Right lung (tissue), 5 donors: ENCODE results near the gene POLG. TPM values are rescaled to one million over a fixed set of nuclear protein-coding genes. Genes with fewer than 3 reads are reported as not detected.

Experiments
- DNase-seq, 2 donors: peaks; one replicate each; pipeline ENCODE4 v3.0.0-alpha.2; 2013
- polyA plus RNA-seq, 5 donors: library from polyadenylated mRNA; unstranded; fragments of 120-200 nt; gene quantifications; one replicate each; pipeline versions ENCODE4 v1.2.1 to v1.2.3, GENCODE V29; 2013; ENCODE audit warnings: inconsistent platforms in 1 of 5, low replicate concordance in 1 of 5; ENCODE audit not compliant: insufficient read length in 5 of 5, insufficient read depth in 1 of 5

The POLG gene
- polyA plus RNA-seq, 5 donors: 45.6 to 57.2 (median 53.7) TPM

GRCh38 chr15:89358755-89359439 is 24.3 kb upstream of the POLG start:
- DNase-seq: peak; percentile 80 to 83

GRCh38 chr15:89358435-89358754 is 23.8 kb upstream of the POLG start:
- no peak for DNase-seq

GRCh38 chr15:89356634-89357298 is 22.1 kb upstream of the POLG start:
- no peak for DNase-seq

- DNase-seq: no peak
These were observed 19.4 kb upstream of the POLG start for GRCh38 chr15:89353991-89354390.

DNA sequence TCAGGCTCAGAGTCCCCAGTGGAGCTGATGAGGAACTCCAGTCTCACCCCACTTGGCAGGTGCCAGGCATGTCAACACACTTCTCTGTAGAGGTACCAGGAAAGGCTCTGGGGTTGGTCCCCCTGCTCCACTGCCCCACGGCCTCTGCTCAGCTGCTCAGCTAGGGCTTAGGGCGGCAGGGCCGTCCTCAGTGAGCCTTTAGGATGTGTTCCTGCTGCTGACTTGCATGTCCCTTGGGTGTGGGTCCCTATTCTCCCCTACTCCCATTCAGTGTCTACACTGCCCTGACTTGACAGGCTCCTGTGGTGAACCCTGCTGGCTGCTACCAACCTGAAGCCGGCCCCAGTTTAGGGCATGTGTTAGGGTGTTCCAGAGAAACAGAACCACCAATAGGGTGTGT is 17.9 kb upstream of the POLG start:
- DNase-seq: no peak

- DNase-seq: no peak
These were observed 14.6 kb upstream of the POLG start for GRCh38 chr15:89349206-89349558.

- no peak for DNase-seq
These were observed 12.1 kb upstream of the POLG start for GRCh38 chr15:89346516-89347231.

DNA sequence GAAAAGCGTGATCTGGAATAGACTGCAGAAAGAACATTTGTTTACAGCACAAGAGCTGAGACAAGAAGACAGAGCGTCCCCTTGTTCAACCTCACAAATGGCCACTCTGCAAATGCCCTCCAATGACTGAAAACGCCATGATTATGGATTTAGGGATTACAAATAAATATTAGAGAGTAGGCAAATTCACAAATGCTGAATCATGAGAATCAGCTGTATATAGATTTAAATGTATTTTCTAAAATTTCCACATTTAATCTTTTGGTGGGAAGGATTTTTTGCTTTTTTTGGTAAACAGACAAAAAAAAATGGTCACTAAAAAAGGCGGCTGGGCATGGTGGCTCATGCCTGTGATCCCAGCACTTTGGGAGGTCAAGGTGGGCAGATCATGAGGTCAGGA is 10.6 kb upstream of the POLG start:
- no peak for DNase-seq

- DNase-seq: no peak
These were observed 8.2 kb upstream of the POLG start for GRCh38 chr15:89342840-89343239.

GRCh38 chr15:89341316-89342005 is 6.8 kb upstream of the POLG start:
- no peak for DNase-seq

DNA sequence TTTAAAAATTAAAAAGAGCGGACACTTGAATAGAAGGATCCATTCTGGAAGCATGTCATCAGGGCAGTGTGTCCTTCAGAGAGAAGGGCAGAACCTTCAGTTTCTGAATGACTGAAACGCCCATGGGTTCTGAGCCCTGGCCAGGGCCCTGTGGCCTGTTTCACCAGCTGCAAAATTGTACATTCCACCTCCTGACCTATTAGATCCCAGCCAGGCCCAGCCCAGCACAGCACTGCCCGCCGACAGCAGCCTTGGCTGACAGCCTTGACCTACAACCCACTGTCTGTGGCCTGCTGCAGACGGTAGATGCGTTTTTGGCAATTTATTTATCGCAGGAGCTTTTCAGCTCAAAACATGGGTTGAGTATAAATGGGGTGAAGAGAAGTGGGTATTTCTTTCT is 5.9 kb upstream of the POLG start:
- DNase-seq: no peak

GRCh38 chr15:89338036-89338435 is 3.4 kb upstream of the POLG start:
- DNase-seq: no peak

DNA sequence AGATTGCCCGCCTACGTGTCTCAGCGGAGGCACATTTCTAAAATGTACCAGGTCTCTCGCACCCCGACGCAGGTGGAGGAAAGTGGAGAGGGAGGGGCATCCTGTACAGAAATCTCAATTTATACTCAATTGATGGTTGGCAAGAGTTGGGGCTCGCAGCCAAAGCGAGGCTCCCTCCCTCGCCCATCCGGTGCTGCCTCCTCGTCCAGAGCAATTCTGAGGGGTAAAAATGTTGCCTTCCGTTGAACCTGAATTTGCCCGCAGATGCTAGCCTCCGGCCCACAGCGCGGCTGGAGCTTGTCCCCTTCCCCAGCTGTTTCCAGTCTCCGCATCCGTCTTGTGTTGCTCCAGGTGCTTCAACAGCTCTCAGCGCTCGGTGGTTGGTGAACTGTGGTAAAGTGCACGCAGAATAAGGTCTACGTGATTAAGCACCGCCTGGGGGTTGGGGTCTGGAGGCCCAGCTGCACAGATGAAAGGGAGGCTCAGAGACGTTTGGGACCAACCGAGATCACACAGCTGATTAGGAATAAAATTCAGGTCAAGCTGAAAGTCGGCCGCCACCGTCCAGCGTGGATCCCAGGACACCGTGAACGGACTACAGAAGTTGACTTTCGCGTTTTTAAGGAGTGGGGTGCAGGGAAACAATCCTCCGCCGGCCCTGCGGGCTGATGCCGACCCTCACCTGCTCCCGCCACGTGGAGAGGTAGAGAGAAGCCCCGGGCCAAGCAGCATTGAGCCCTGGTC is 846 bp upstream of the POLG start:
- DNase-seq: no peak

GRCh38 chr15:89333959-89334509 is 590 bp downstream of the POLG start:
- no peak for DNase-seq

DNA sequence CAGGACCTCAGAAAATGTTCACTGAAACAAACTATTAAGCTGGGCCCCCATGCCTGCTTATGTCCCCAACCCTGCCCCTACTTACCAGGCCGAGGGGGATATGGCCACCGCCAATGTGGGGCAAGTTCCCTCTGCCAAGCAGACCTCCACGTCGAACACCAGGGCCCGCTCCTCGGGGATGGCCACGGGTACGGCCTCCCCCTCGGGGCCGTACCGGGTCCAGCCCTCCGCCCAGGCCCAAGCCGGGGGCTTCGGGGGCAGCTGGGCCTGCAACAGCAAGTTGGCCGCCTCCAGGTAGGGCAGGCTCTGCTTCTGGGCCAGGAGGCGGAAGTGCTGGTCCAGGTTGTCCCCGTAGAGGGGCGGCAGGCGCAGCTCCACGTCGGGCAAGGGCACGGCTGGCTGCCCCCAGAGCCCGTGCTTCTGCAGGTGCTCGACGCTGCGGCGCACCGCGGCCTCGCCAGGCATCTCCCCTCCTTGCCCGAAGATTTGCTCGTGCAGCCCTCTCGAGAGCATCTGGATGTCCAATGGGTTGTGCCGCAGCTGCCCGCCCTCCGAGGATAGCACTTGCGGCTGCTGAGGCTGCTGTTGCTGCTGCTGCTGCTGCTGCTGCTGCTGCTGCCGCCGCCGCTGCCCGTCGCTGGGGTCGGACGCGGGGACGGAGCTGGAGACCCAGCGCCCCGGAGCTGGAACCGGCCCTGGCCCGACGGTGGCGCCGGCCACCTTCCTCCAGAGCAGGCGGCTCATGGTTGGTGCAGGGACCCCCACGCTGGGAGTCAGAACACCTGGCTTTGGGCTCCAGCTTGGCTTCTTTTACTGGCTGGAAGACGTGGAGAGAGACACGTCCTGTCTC is 1.4 kb downstream of the POLG start:
- DNase-seq: no peak

DNA sequence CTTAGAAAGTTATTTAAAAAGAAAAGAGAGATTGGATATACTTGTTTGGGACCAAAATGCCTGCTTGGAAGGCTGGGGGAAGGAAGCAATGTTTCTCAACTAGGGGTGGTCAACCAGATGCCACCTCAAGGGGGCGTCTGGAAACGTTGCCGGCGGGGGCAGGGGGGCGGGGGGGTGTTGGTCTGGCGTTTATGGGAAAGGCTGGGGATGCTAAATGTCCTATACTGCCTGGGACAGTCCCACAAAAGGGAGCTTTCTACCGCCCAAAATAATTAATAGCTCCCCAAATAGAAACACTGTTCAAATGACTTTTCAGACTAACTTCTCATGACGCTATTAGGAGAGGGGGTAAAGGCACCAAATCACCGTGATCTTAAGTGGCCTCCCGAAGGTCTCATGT is 2.2 kb downstream of the POLG start:
- no peak for DNase-seq

- DNase-seq: no peak
These were observed 3.6 kb downstream of the POLG start for GRCh38 chr15:89330881-89331595.

- no peak for DNase-seq
These were observed 4.5 kb downstream of the POLG start for GRCh38 chr15:89330119-89330518.

DNA sequence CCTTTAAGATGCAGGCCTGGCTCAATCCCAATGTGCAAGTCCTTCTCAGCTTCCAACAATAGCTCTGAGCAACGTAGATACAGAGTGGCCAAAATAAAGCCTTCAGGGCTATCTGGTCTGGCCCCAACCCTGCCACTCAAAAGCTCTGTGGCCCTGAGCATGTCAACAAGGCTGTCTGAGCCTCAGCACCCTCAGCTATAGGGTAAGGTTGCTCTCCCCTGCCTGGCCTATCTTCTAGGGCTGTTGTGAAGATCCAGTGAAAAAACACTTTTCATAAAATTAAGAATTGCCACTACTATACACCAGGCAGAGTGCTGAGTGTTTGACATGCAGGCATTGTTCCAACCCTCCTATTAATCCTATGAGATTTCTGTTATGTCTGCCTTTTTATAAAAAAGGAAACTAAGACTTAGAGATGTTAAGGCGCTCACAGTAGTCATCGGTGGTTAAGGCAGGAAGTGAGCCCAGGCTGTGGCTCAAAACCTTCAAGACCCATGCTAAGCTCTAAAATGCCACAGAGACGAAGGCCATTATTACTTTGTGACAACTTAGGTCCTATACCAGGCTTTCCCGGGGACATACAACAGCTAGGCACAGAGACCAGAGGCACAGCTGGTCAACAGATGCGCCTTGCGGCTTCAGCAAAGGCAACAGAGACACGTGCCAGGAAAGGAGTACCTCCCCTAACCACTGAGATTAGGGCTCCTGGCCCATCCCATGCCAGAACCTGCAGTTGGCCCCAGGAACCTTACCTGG is 5.1 kb downstream of the POLG start:
- no peak for DNase-seq
